H9 (cell line): ENCODE measurements around the gene TELO2. TPM values are rescaled to one million over a fixed set of nuclear protein-coding genes. Genes with fewer than 3 reads are reported as not detected.

ENCODE experiments used
- DNase-seq: peaks from one replicate; pipeline ENCODE4 v3.0.0-alpha.2; 2017
- H2AFZ ChIP-seq: one replicate; pipeline ENCODE4 v1.6.1; 2013; ENCODE audit warnings: mild to moderate bottlenecking, low read length, control low read depth, moderate library complexity
- H2AK5ac ChIP-seq: 2 replicates; pipeline ENCODE4 v1.6.1; 2013; ENCODE audit warnings: low read length, control low read depth, mixed read lengths; ENCODE audit not compliant: insufficient read length
- H2BK120ac ChIP-seq: one replicate; pipeline ENCODE4 v1.6.1; 2013; ENCODE audit warnings: low read depth, mild to moderate bottlenecking, low read length, control low read depth, inconsistent platforms; ENCODE audit not compliant: poor library complexity, severe bottlenecking
- H2BK12ac ChIP-seq: 2 replicates; pipeline ENCODE4 v1.6.1; 2013; ENCODE audit warnings: low read length, control low read depth, mixed read lengths, low read depth; ENCODE audit not compliant: insufficient read length
- H2BK15ac ChIP-seq: 2 replicates; pipeline ENCODE4 v1.6.1; 2013; ENCODE audit warnings: low read depth, low read length, control low read depth
- H2BK20ac ChIP-seq: one replicate; pipeline ENCODE4 v1.6.1; 2013; ENCODE audit warnings: low read depth, mild to moderate bottlenecking, low read length, control low read depth, inconsistent platforms; ENCODE audit not compliant: poor library complexity, severe bottlenecking
- H2BK5ac ChIP-seq: 2 replicates; pipeline ENCODE4 v1.6.1; 2013; ENCODE audit warnings: low read length, control low read depth, mixed read lengths; ENCODE audit not compliant: insufficient read length
- H3K14ac ChIP-seq: 2 replicates; pipeline ENCODE4 v1.6.1; 2013; ENCODE audit warnings: low read length, control low read depth; ENCODE audit not compliant: insufficient read depth
- H3K18ac ChIP-seq: 2 replicates; pipeline ENCODE4 v1.6.1; 2013; ENCODE audit warnings: low read depth, mild to moderate bottlenecking, mixed read lengths, low read length, control low read depth; ENCODE audit not compliant: insufficient read length
- H3K23ac ChIP-seq: 2 replicates; pipeline ENCODE4 v1.6.1; 2013; ENCODE audit warnings: low read length, control low read depth, mixed read lengths, low read depth; ENCODE audit not compliant: insufficient read length
- H3K23me2 ChIP-seq: 2 replicates; pipeline ENCODE4 v1.6.1; 2013; ENCODE audit warnings: low read depth, mild to moderate bottlenecking, mixed read lengths, low read length, control low read depth; ENCODE audit not compliant: insufficient read length, poor library complexity, severe bottlenecking
- H3K27ac ChIP-seq: 2 replicates; pipeline ENCODE4 v1.5.1; 2013; ENCODE audit warnings: low read length, control low read depth, mixed read lengths, low read depth; ENCODE audit not compliant: insufficient read length
- H3K27me3 ChIP-seq: 2 replicates; pipeline ENCODE4 v1.6.1; 2013; ENCODE audit warnings: low read length, control low read depth, inconsistent platforms; ENCODE audit not compliant: insufficient read depth
- H3K4ac ChIP-seq: 2 replicates; pipeline ENCODE4 v1.6.1; 2013; ENCODE audit warnings: low read depth, mild to moderate bottlenecking, control low read depth, inconsistent platforms, low read length, moderate library complexity
- H3K4me1 ChIP-seq: 2 replicates; pipeline ENCODE4 v1.6.1; 2013; ENCODE audit warnings: low read length, control low read depth, inconsistent platforms; ENCODE audit not compliant: insufficient read depth
- H3K4me2 ChIP-seq: 2 replicates; pipeline ENCODE4 v1.6.1; 2013; ENCODE audit warnings: low read length, control low read depth, mixed read lengths; ENCODE audit not compliant: insufficient read length, insufficient read depth
- H3K56ac ChIP-seq: 2 replicates; pipeline ENCODE4 v1.6.1; 2013; ENCODE audit warnings: low read depth, mild to moderate bottlenecking, mixed read lengths, low read length, control low read depth; ENCODE audit not compliant: insufficient read length
- H3K79me1 ChIP-seq: 2 replicates; pipeline ENCODE4 v1.6.1; 2013; ENCODE audit warnings: low read depth, mild to moderate bottlenecking, moderate library complexity, low read length, control low read depth, inconsistent platforms; ENCODE audit not compliant: insufficient read depth, poor library complexity, severe bottlenecking
- H3K79me2 ChIP-seq: 2 replicates; pipeline ENCODE4 v1.6.1; 2013; ENCODE audit warnings: low read length, control low read depth, inconsistent platforms; ENCODE audit not compliant: insufficient read depth
- H3K9ac ChIP-seq: 2 replicates; pipeline ENCODE4 v1.6.1; 2013; ENCODE audit warnings: low read length, control low read depth, mixed read lengths; ENCODE audit not compliant: insufficient read length; ENCODE audit errors: extremely low read depth
- H3K9me3 ChIP-seq: one replicate; pipeline ENCODE4 v1.6.1; 2013; ENCODE audit warnings: low read depth, low read length, inconsistent platforms; ENCODE audit not compliant: control insufficient read depth
- H3T11ph ChIP-seq: one replicate; pipeline ENCODE4 v1.6.1; 2013; ENCODE audit warnings: mild to moderate bottlenecking, low read length, control low read depth, inconsistent platforms
- H4K20me1 ChIP-seq: one replicate; pipeline ENCODE4 v1.6.1; 2013; ENCODE audit not compliant: control insufficient read depth, insufficient read length, insufficient read depth
- H4K5ac ChIP-seq: 2 replicates; pipeline ENCODE4 v1.6.1; 2013; ENCODE audit warnings: low read depth, mild to moderate bottlenecking, mixed read lengths, low read length, control low read depth; ENCODE audit not compliant: insufficient read length
- H4K8ac ChIP-seq: replicated peaks from 2 replicates; pipeline ENCODE4 v1.6.1; 2013; ENCODE audit warnings: low read length, control low read depth, mixed read lengths, low read depth; ENCODE audit not compliant: insufficient read length
- H4K91ac ChIP-seq: 2 replicates; pipeline ENCODE4 v1.6.1; 2013; ENCODE audit warnings: low read depth, mild to moderate bottlenecking, moderate library complexity, mixed read lengths, low read length, control low read depth; ENCODE audit not compliant: insufficient read length
- H3K27ac Mint-ChIP-seq, 3 experiments: 2 replicates in 2 of 3; 3 replicates in 1 of 3; pipeline ENCODE4 v1.8.0; 2020 to 2021; ENCODE audit warnings: mixed read lengths in 3 of 3, mild to moderate bottlenecking in 1 of 3, moderate library complexity in 1 of 3
- H3K27me3 Mint-ChIP-seq: 2 replicates; pipeline ENCODE4 v1.8.0; 2021; ENCODE audit warnings: low read depth, mild to moderate bottlenecking, moderate library complexity, mixed read lengths
- H3K36me3 Mint-ChIP-seq, 3 experiments: 2 replicates in 2 of 3; 3 replicates in 1 of 3; pipeline ENCODE4 v1.8.0; 2020 to 2021; ENCODE audit warnings: low read depth in 3 of 3, mixed read lengths in 3 of 3; ENCODE audit not compliant: insufficient read depth in 1 of 3
- H3K4me1 Mint-ChIP-seq, 2 experiments: 2 replicates each; pipeline ENCODE4 v1.8.0; 2020; ENCODE audit warnings: mixed read lengths in 2 of 2
- H3K4me3 Mint-ChIP-seq, 2 experiments: 2 replicates in 1 of 2; 3 replicates in 1 of 2; pipeline ENCODE4 v1.8.0; 2020 to 2021; ENCODE audit warnings: mild to moderate bottlenecking in 2 of 2, mixed read lengths in 2 of 2, moderate library complexity in 1 of 2
- H3K9me3 Mint-ChIP-seq, 2 experiments: 2 replicates in 1 of 2; 3 replicates in 1 of 2; pipeline ENCODE4 v1.8.0; 2020; ENCODE audit warnings: mild to moderate bottlenecking in 2 of 2, mixed read lengths in 2 of 2, moderate library complexity in 1 of 2
- CTCF ChIP-seq: fragments of 200-600 bp; sonication (generic); conservative IDR thresholded peaks from 3 replicates; pipeline ENCODE4 v1.8.0; 2021; ENCODE audit warnings: antibody characterized with exemption, mild to moderate bottlenecking
- WGBS: extraction: QIAGEN DNeasy Blood & Tissue Kit; methylation state at CpG from one replicate; pipeline ENCODE4 v1.1.7; 2013; ENCODE audit warnings: missing lambda C conversion rate, low lambda C conversion rate, mixed read lengths; ENCODE audit not compliant: insufficient read length; ENCODE audit errors: extremely low coverage; 5-methylcytosine and 5-hydroxymethylcytosine counted together
- total RNA-seq: library from RNA; stranded (reverse); gene quantifications from 2 replicates; pipeline ENCODE4 v1.2.1, GENCODE V29; 2021

Gene TELO2
- total RNA-seq, 1 experiment from 2014 or later = 98.9 TPM

- Histone ChIP-seq H4K20me1 (no peaks in the 10 kb centered on the region), H2BK5ac (no peak overlapping the region), H3K18ac (no peak overlapping the region), H3K4ac (no peak overlapping the region; the same call in 1 of the 2 replicates), H3K4me2 (no peak overlapping the region), H2BK15ac (no peak overlapping the region), H3K9ac (no peak overlapping the region), H2AK5ac (no peak overlapping the region), H3K56ac (no peak overlapping the region), H3K9me3 (no peaks in the 10 kb centered on the region), H4K5ac (no peak overlapping the region), H3K4me1 (no peaks in the 10 kb centered on the region), H3K23ac (no peak overlapping the region), H4K91ac (no peak overlapping the region), H3K79me2 (no peaks in the 10 kb centered on the region), H2BK20ac (no peak overlapping the region), H4K8ac (no peak overlapping the region), H3K14ac (no peak overlapping the region), H3T11ph (no peak overlapping the region), H3K27me3 (no peaks in the 10 kb centered on the region), H2BK120ac (no peak overlapping the region), H3K23me2 (no peaks in the 10 kb centered on the region), H3K27ac (no peak overlapping the region), H2AFZ (no peak overlapping the region), H2BK12ac (no peak overlapping the region), H3K79me1 (no peaks in the 10 kb centered on the region)
- H3K27ac Mint-ChIP-seq = no peak overlapping the region; a peak in 2 of 7 replicates
- H3K27me3 Mint-ChIP-seq = no peaks in the 10 kb centered on the region
- no peak overlapping the region for H3K4me3 Mint-ChIP-seq
- H3K4me1 Mint-ChIP-seq = peaks cover 8 to 10% of the 10 kb centered on the region in 2 experiments; a peak in 3 of 4 replicates
- no CpG with 5 or more reads among the region's 19 CpGs for WGBS
- H3K36me3 Mint-ChIP-seq = peaks cover 6 to 19% (median 19%) of the 10 kb centered on the region in 3 experiments
- H3K9me3 Mint-ChIP-seq = no peaks in the 10 kb centered on the region
- no peak for TF ChIP-seq CTCF
- DNase-seq = no peak
Observed at GRCh38 chr16:1553946-1554825, 61.0 kb downstream of the TELO2 start.
